GM12878 (cell line): Measurements from ENCODE around the gene PAN3. TPM values are rescaled to one million over a fixed set of nuclear protein-coding genes. Genes with fewer than 3 reads are reported as not detected.

Experiments
- ATAC-seq: fragments of 200-7000 bp; cut with Tn5 transposase; 3 replicates; pipeline ENCODE4 v1.9.1; 2020; ENCODE audit warnings: mild to moderate bottlenecking, moderate library complexity
- BruUV-seq: library from RNA; stranded (reverse); fragments of 400-500 nt; replicated peaks from 2 replicates; lab custom pipeline; 2021; lab: Mats Ljungman, UMichigan
- CTCF ChIA-PET: fragments of 300-600 bp; sonication (Branson Sonifier 250); formaldehyde crosslinking; extraction: SDS; loops from one replicate; lab custom pipeline; 2021; ENCODE audit warnings: inconsistent platforms; lab: Yijun Ruan, JAX
- POLR2A ChIA-PET: fragments of 350-600 bp; formaldehyde crosslinking; extraction: SDS; loops from one replicate; lab custom pipeline; 2021; ENCODE audit warnings: inconsistent platforms; lab: Charles Lee
- RAD21 ChIA-PET: fragments of 300-600 bp; sonication (Branson Sonifier 250); formaldehyde crosslinking; loops from one replicate; lab custom pipeline; 2023; ENCODE audit warnings: antibody characterized with exemption; ENCODE audit not compliant: unreplicated experiment; lab: Charles Lee
- SMC1A ChIA-PET: fragments of 300-600 bp; sonication (Branson Sonifier 250); formaldehyde crosslinking; loops from one replicate; lab custom pipeline; 2023; ENCODE audit not compliant: unreplicated experiment, uncharacterized antibody; lab: Charles Lee
- DNase-seq: peaks from one replicate; pipeline ENCODE4 v3.0.0-alpha.2; 2011; ENCODE audit warnings: low read depth, low spot score
- FAIRE-seq: peaks from 3 replicates; lab custom pipeline; 2011; peaks lifted over from hg19 to GRCh38; lab: Jason Lieb, UNC
- H2AFZ ChIP-seq: 2 replicates; pipeline ENCODE4 v1.6.0; 2011; ENCODE audit warnings: low read depth, low read length, control low read depth; ENCODE audit not compliant: control insufficient read depth
- H3K27ac ChIP-seq: 2 replicates; pipeline ENCODE4 v1.5.1; 2011; ENCODE audit warnings: control low read depth; ENCODE audit not compliant: control insufficient read depth, insufficient read depth
- H3K27me3 ChIP-seq, 2 experiments: replicated peaks in 1 of 2; 2 replicates each; pipeline versions ENCODE4 v1.6.0 to v1.6.1; 2011; ENCODE audit warnings: low read length in 1 of 2; ENCODE audit not compliant: control insufficient read depth in 2 of 2, insufficient read depth in 2 of 2
- H3K36me3 ChIP-seq, 2 experiments: 2 replicates each; pipeline ENCODE4 v1.5.1; 2011; ENCODE audit warnings: low read length in 1 of 2; ENCODE audit not compliant: control insufficient read depth in 2 of 2, insufficient read depth in 2 of 2
- H3K4me1 ChIP-seq: 2 replicates; pipeline ENCODE4 v1.6.1; 2011; ENCODE audit warnings: mild to moderate bottlenecking, low read length, moderate library complexity, mixed read lengths; ENCODE audit not compliant: control insufficient read depth, insufficient read depth
- H3K4me2 ChIP-seq: 2 replicates; pipeline ENCODE4 v1.6.0; 2011; ENCODE audit warnings: control low read depth; ENCODE audit not compliant: control insufficient read depth, insufficient read depth
- H3K4me3 ChIP-seq: fragments of 200-600 bp; sonication (generic); 2 replicates; pipeline ENCODE4 v1.5.1; 2016
- H3K79me2 ChIP-seq: 2 replicates; pipeline ENCODE4 v1.6.0; 2011; ENCODE audit warnings: low read length; ENCODE audit not compliant: control insufficient read depth, insufficient read depth
- H3K9ac ChIP-seq: 2 replicates; pipeline ENCODE4 v1.8.0; 2011; ENCODE audit warnings: low read length, control low read depth, mixed read lengths; ENCODE audit not compliant: control insufficient read depth, insufficient read depth
- H3K9me3 ChIP-seq: replicated peaks from 3 replicates; pipeline ENCODE4 v1.5.1; 2011; ENCODE audit warnings: mild to moderate bottlenecking, low read length; ENCODE audit not compliant: control insufficient read depth, insufficient read depth
- H4K20me1 ChIP-seq: 2 replicates; pipeline ENCODE4 v1.6.0; 2011; ENCODE audit not compliant: control insufficient read depth, insufficient read depth
- ATF2 ChIP-seq: IDR thresholded peaks from 2 replicates; pipeline ENCODE4 v1.6.1; 2012; ENCODE audit warnings: low read length, inconsistent platforms
- CREB1 ChIP-seq: IDR thresholded peaks from 2 replicates; pipeline ENCODE4 v1.6.1; 2012; ENCODE audit warnings: low read depth, mild to moderate bottlenecking, inconsistent platforms
- CREM ChIP-seq: IDR thresholded peaks from 2 replicates; pipeline ENCODE4 v1.6.1; 2014; ENCODE audit warnings: antibody characterized with exemption, low read depth
- CTCF ChIP-seq, 3 experiments: IDR thresholded peaks in 2 of 3; conservative IDR thresholded peaks in 1 of 3; 2 replicates each; pipeline ENCODE4 v1.5.1; 2011; ENCODE audit warnings: low read depth in 3 of 3, low read length in 3 of 3, mild to moderate bottlenecking in 3 of 3, control low read depth in 2 of 3, moderate library complexity in 2 of 3, inconsistent platforms in 1 of 3, mixed read lengths in 1 of 3; ENCODE audit not compliant: control insufficient read depth in 2 of 3, insufficient read depth in 1 of 3; ENCODE audit errors: extremely low read depth in 1 of 3
- EED ChIP-seq: sonication (generic); IDR thresholded peaks from 2 replicates; pipeline ENCODE4 v1.6.1; 2016; ENCODE audit warnings: antibody characterized with exemption, low read depth
- FOXK2 ChIP-seq: fragments of 450-650 bp; IDR thresholded peaks from 2 replicates; pipeline ENCODE4 v1.6.1; 2017; ENCODE audit warnings: mild to moderate bottlenecking, moderate library complexity
- GABPA ChIP-seq: IDR thresholded peaks from 2 replicates; pipeline ENCODE4 v1.6.1; 2014; ENCODE audit warnings: antibody characterized with exemption, low read depth, mild to moderate bottlenecking, inconsistent platforms
- IKZF2 ChIP-seq, 2 experiments: fragments of 450-650 bp; IDR thresholded peaks; 2 replicates each; pipeline ENCODE4 v1.6.1; 2017; ENCODE audit warnings: mild to moderate bottlenecking in 2 of 2, moderate library complexity in 2 of 2
- JUNB ChIP-seq: IDR thresholded peaks from 2 replicates; pipeline ENCODE4 v1.6.1; 2016; ENCODE audit warnings: antibody characterized with exemption, mild to moderate bottlenecking
- MEF2A ChIP-seq: IDR thresholded peaks from 2 replicates; pipeline ENCODE4 v1.6.1; 2011; ENCODE audit warnings: low read depth, mild to moderate bottlenecking, low read length, moderate library complexity; ENCODE audit not compliant: insufficient read depth
- NFIC ChIP-seq: IDR thresholded peaks from 2 replicates; pipeline ENCODE4 v1.6.1; 2012; ENCODE audit warnings: low read depth, mild to moderate bottlenecking, inconsistent platforms, low read length, moderate library complexity
- NFXL1 ChIP-seq: fragments of 450-650 bp; IDR thresholded peaks from 2 replicates; pipeline ENCODE4 v1.6.1; 2017; ENCODE audit warnings: antibody characterized with exemption, mild to moderate bottlenecking, borderline replicate concordance
- ZSCAN29 ChIP-seq: fragments of 450-650 bp; IDR thresholded peaks from 2 replicates; pipeline ENCODE4 v1.6.1; 2017; ENCODE audit warnings: mild to moderate bottlenecking, moderate library complexity
- WGBS: methylation state at CpG from one replicate; pipeline ENCODE4 v1.1.6; 2016; ENCODE audit warnings: low lambda C conversion rate; ENCODE audit not compliant: insufficient replicate concordance, insufficient coverage; ENCODE audit errors: missing lambda C conversion rate; 5-methylcytosine and 5-hydroxymethylcytosine counted together
- in situ Hi-C: fragments of 300-500 bp; cut with MboI; formaldehyde crosslinking; loops from 9 replicates; pipeline ENCODE4 v1.14.3; 2018; ENCODE audit warnings: mixed read lengths
- intact Hi-C: fragments of 100-400 bp; cut with micrococcal nuclease; formaldehyde crosslinking; loops from one replicate; pipeline ENCODE4 v1.14.2; 2022; ENCODE audit not compliant: unreplicated experiment
- polyA plus RNA-seq, 11 experiments: library from polyadenylated mRNA; depleted of rRNA in 4 of 11; unstranded in 6 of 11; stranded (reverse) in 5 of 11; fragments of >200 nt; fragmentation: Nextera tagmentation in 4 of 11; fragmentation: Illumina TruSeq in 1 of 11; extraction: Ambion mirVana in 4 of 11; extraction: Trizol in 1 of 11; gene quantifications; 1 replicate in 1 of 11; 2 replicates in 10 of 11; pipeline versions ENCODE4 v1.2.1 to v1.2.3, GENCODE V29; 2011 to 2016; ENCODE audit warnings: inconsistent platforms in 2 of 11, missing spikeins in 2 of 11, low read depth in 1 of 11
- total RNA-seq, 4 experiments: library from RNA; depleted of rRNA in 3 of 4; stranded (reverse); fragments of >200 nt in 3 of 4; fragmentation: Illumina TruSeq in 1 of 4; extraction: Trizol in 1 of 4; gene quantifications; 2 replicates each; pipeline versions ENCODE4 v1.2.1 to v1.2.3, GENCODE V29; 2013 to 2021

The PAN3 gene
- total and polyA plus RNA-seq, 10 of the 15 experiments (the other 5 are each of a cell fraction or from before 2014, with no cell fraction given): 13.0 to 33.3 (median 19.9) TPM

GRCh38 chr13:28251466-28251865, 113.1 kb downstream of the PAN3 start:
- Histone ChIP-seq H3K4me3 (no peak overlapping the region), H2AFZ (no peak overlapping the region), H3K27me3 (no peaks in the 10 kb centered on the region), H3K79me2 (no peaks in the 10 kb centered on the region; the same call in 1 of the 2 replicates)
- POLR2A ChIA-PET: no interaction called here
- RAD21 ChIA-PET: no interaction called here
- FAIRE-seq (no peak), ATAC-seq (peak; percentile 34; the same call in 1 of the 3 replicates)
- intact Hi-C loops: no loop called here
- WGBS: 23% methylated on average over 6 of the region's 6 CpGs
- CTCF ChIA-PET: no interaction called here
- TF ChIP-seq EED: 0 out of 2 replicates have a peak, but pooled peaks have one; percentile 29
- peak; percentile 18 to 23; a peak in 1 of 4 replicates for TF ChIP-seq IKZF2 (IDR thresholded peaks at IDR 0.05)
- TF ChIP-seq ZSCAN29: no peak
- TF ChIP-seq, all 136 proteins: peak for 2
- peak overlapping the region; percentile 24; the same call in 1 of the 2 replicates for H3K27ac ChIP-seq
- peaks cover 0 to 4% of the 10 kb centered on the region in 2 experiments; a peak in 2 of 4 replicates for H3K36me3 ChIP-seq
- SMC1A ChIA-PET: interaction anchor here (1.4 kb wide), 1 partner anchor 10 kb away, joined by 6 read pairs; no protein-coding TSS in a partner anchor
- DNase-seq: no peak
- H4K20me1 ChIP-seq: no peaks in the 10 kb centered on the region
- peaks cover 20% of the 10 kb centered on the region for H3K4me1 ChIP-seq
- no TSS peak for BruUV-seq
- no peak overlapping the region; the same call in 1 of the 2 replicates for H3K9ac ChIP-seq
- in situ Hi-C loops: no loop called here
- H3K4me2 ChIP-seq: peak overlapping the region; percentile 66
- peaks cover 2% of the 10 kb centered on the region for H3K9me3 ChIP-seq

GRCh38 chr13:28252547-28252946, 114.2 kb downstream of the PAN3 start:
- ChIA-PET SMC1A (no interaction called here), POLR2A (no interaction called here), CTCF (no interaction called here), RAD21 (no interaction called here)
- Histone ChIP-seq H3K27ac (no peak overlapping the region), H3K27me3 (no peaks in the 10 kb centered on the region), H3K9ac (no peak overlapping the region), H3K36me3 (peaks cover 0 to 10% of the 10 kb centered on the region in 2 experiments; a peak in 2 of 4 replicates), H3K9me3 (peaks cover 2% of the 10 kb centered on the region), H3K79me2 (no peaks in the 10 kb centered on the region; the same call in 1 of the 2 replicates), H3K4me3 (no peak overlapping the region), H4K20me1 (no peaks in the 10 kb centered on the region), H3K4me2 (peak overlapping the region; percentile 17; the same call in 1 of the 2 replicates), H3K4me1 (peaks cover 20% of the 10 kb centered on the region), H2AFZ (no peak overlapping the region)
- intact Hi-C loops (no loop called here), in situ Hi-C loops (no loop called here)
- no peak for DNase-seq
- no peak; the same call in 2 of the 3 replicates for ATAC-seq
- TF ChIP-seq NFIC (peak; percentile 64; the same call in 1 of the 2 replicates), CREB1 (peak; percentile 42; the same call in 1 of the 2 replicates), CREM (peak; percentile 22; the same call in 1 of the 2 replicates), MEF2A (0 out of 2 replicates have a peak, but pooled peaks have one; percentile 20), GABPA (0 out of 2 replicates have a peak, but pooled peaks have one; percentile 15), JUNB (peak; percentile 92), CTCF (IDR thresholded peaks at IDR 0.05 in 2 of 3, conservative IDR thresholded peaks at IDR 0.05 in 1 of 3; ENCODE audit: control insufficient read depth in 2 of 3, extremely low read depth in 1 of 3, insufficient read depth in 1 of 3, low read depth in 3 of 3, low read length in 3 of 3) (no peak), ATF2 (peak; percentile 30; the same call in 1 of the 2 replicates), IKZF2 (IDR thresholded peaks at IDR 0.05) (no peak), NFXL1 (no peak), FOXK2 (no peak)
- no TSS peak for BruUV-seq
- peak; percentile 7 for FAIRE-seq
- WGBS: 19% methylated on average over 1 of the region's 1 CpG
